H1 (cell line): ENCODE data around the gene SPRYD3. TPM values are rescaled to one million over a fixed set of nuclear protein-coding genes. Genes with fewer than 3 reads are reported as not detected.

Experiments used
- ATF3 ChIP-seq: IDR thresholded peaks from 2 replicates; pipeline ENCODE4 v1.6.1; 2011; ENCODE audit warnings: low read depth, mild to moderate bottlenecking, low read length; ENCODE audit not compliant: insufficient read depth
- EGR1 ChIP-seq: IDR thresholded peaks from 2 replicates; pipeline ENCODE4 v1.6.1; 2011; ENCODE audit warnings: low read depth, low read length, borderline replicate concordance
- EZH2 ChIP-seq: fragments of 200-600 bp; sonication (generic); IDR thresholded peaks from 2 replicates; pipeline ENCODE4 v1.7.1; 2012; ENCODE audit warnings: low read depth, mild to moderate bottlenecking, moderate library complexity, low read length, inconsistent platforms; ENCODE audit not compliant: severe bottlenecking
- HDAC2 ChIP-seq, 2 experiments: fragments of 300-600 bp in 1 of 2; sonication (generic) in 1 of 2; IDR thresholded peaks; 2 replicates each; pipeline ENCODE4 v1.6.1; 2011 to 2012; ENCODE audit warnings: low read depth in 2 of 2, low read length in 2 of 2, mild to moderate bottlenecking in 2 of 2, moderate library complexity in 2 of 2, borderline replicate concordance in 1 of 2, inconsistent platforms in 1 of 2
- HDAC6 ChIP-seq: IDR thresholded peaks from one replicate; pipeline ENCODE4 v1.7.1; 2012; ENCODE audit warnings: low read depth, mild to moderate bottlenecking, inconsistent platforms, low read length, moderate library complexity
- JUN ChIP-seq: IDR thresholded peaks from 2 replicates; pipeline ENCODE4 v1.6.1; 2011; ENCODE audit warnings: low read depth, mild to moderate bottlenecking, improper control_type of control experiment, low read length
- JUND ChIP-seq: IDR thresholded peaks from 2 replicates; pipeline ENCODE4 v1.6.1; 2011; ENCODE audit warnings: mild to moderate bottlenecking, improper control_type of control experiment, low read length
- KDM4A ChIP-seq: IDR thresholded peaks from one replicate; pipeline ENCODE4 v1.7.1; 2012; ENCODE audit warnings: low read depth, mild to moderate bottlenecking, moderate library complexity, low read length, inconsistent platforms; ENCODE audit not compliant: severe bottlenecking
- MAX ChIP-seq: IDR thresholded peaks from 2 replicates; pipeline ENCODE4 v1.6.1; 2012; ENCODE audit warnings: inconsistent platforms
- POLR2A ChIP-seq, 2 experiments: IDR thresholded peaks; 1 replicate in 1 of 2; 2 replicates in 1 of 2; pipeline ENCODE4 v1.6.1; 2011; ENCODE audit warnings: low read depth in 2 of 2, low read length in 2 of 2, mild to moderate bottlenecking in 2 of 2; ENCODE audit errors: control extremely low read depth in 1 of 2
- POLR2AphosphoS5 ChIP-seq: IDR thresholded peaks from 2 replicates; pipeline ENCODE4 v1.6.1; 2011; ENCODE audit warnings: low read depth, low read length
- POU5F1 ChIP-seq: IDR thresholded peaks from 2 replicates; pipeline ENCODE4 v1.6.1; 2011; ENCODE audit warnings: low read depth, mild to moderate bottlenecking, low read length, moderate library complexity
- SAP30 ChIP-seq: fragments of 300-600 bp; sonication (generic); IDR thresholded peaks from 2 replicates; pipeline ENCODE4 v1.7.1; 2012; ENCODE audit warnings: low read length, moderate library complexity, mild to moderate bottlenecking, inconsistent platforms; ENCODE audit not compliant: insufficient read depth, insufficient replicate concordance
- SIX5 ChIP-seq: IDR thresholded peaks from 2 replicates; pipeline ENCODE4 v1.6.1; 2011; ENCODE audit warnings: mild to moderate bottlenecking, low read depth, low read length
- SP4 ChIP-seq: IDR thresholded peaks from 2 replicates; pipeline ENCODE4 v1.6.1; 2012; ENCODE audit warnings: low read length, inconsistent platforms
- SUZ12 ChIP-seq: fragments of 200-600 bp; sonication (generic); IDR thresholded peaks from 2 replicates; pipeline ENCODE4 v1.6.1; 2012; ENCODE audit warnings: mild to moderate bottlenecking, inconsistent platforms, low read length, moderate library complexity, mixed read lengths
- TBP ChIP-seq: IDR thresholded peaks from 2 replicates; pipeline ENCODE4 v1.6.1; 2011; ENCODE audit warnings: low read depth, low read length, improper control_type of control experiment
- TEAD4 ChIP-seq: IDR thresholded peaks from 2 replicates; pipeline ENCODE4 v1.6.1; 2012; ENCODE audit warnings: low read depth, low read length, inconsistent platforms, mixed read lengths
- YY1 ChIP-seq: IDR thresholded peaks from 2 replicates; pipeline ENCODE4 v1.6.1; 2011; ENCODE audit warnings: low read depth, mild to moderate bottlenecking, low read length
- ZNF274 ChIP-seq: IDR thresholded peaks from 2 replicates; pipeline ENCODE4 v1.7.0; 2012; ENCODE audit warnings: low read length, borderline replicate concordance; ENCODE audit errors: extremely low read depth
- polyA plus RNA-seq, 7 experiments: library from polyadenylated mRNA; depleted of rRNA in 3 of 7; stranded (reverse) in 5 of 7; unstranded in 2 of 7; fragments of >200 nt in 5 of 7; fragments of 200-250 nt in 2 of 7; gene quantifications; 1 replicate in 5 of 7; 2 replicates in 1 of 7; 4 replicates in 1 of 7; pipeline versions ENCODE4 v1.2.1 to v1.2.3, GENCODE V29; 2011 to 2013; ENCODE audit warnings: missing spikeins in 2 of 7, mixed read lengths in 2 of 7
- total RNA-seq: library from RNA; stranded (reverse); fragmentation: NEBNext Ultra II Directional; extraction: Animal tissue kit (Norgen Biotek cat#: 25700); gene quantifications from 2 replicates; pipeline ENCODE4 v1.2.1, GENCODE V29; 2021

Gene SPRYD3
- total and polyA plus RNA-seq, 2 of the 8 experiments (the other 6 are each of a cell fraction or from before 2014, with no cell fraction given) = 6.8 to 8.0 TPM

- peak in 1 of 2 experiments; percentile 86; a peak in 2 of 3 replicates for TF ChIP-seq POLR2A (IDR thresholded peaks at IDR 0.05; ENCODE audit: control extremely low read depth in 1 of 2, low read depth in 2 of 2, low read length in 2 of 2)
- TF ChIP-seq SP4 = peak; percentile 23; the same call in 1 of the 2 replicates
- TF ChIP-seq MAX = peak; percentile 87
- no peak for TF ChIP-seq JUND
- peak; percentile 26; the same call in 1 of the 2 replicates for TF ChIP-seq TBP
- no peak for TF ChIP-seq ATF3
- TF ChIP-seq SAP30 = no peak
- TF ChIP-seq HDAC6 = no peak
- TF ChIP-seq JUN = no peak
- TF ChIP-seq YY1 = no peak
- TF ChIP-seq TEAD4 = no peak
- TF ChIP-seq POLR2AphosphoS5 = peak; percentile 66; the same call in 1 of the 2 replicates
- TF ChIP-seq POU5F1 = no peak
- no peak for TF ChIP-seq EGR1
- no peak for TF ChIP-seq SIX5
- no peak for TF ChIP-seq ZNF274
- TF ChIP-seq KDM4A = peak; percentile 84
- no peak for TF ChIP-seq SUZ12
- TF ChIP-seq EZH2 = no peak
- TF ChIP-seq HDAC2 (IDR thresholded peaks at IDR 0.05; ENCODE audit: borderline replicate concordance in 1 of 2, low read depth in 2 of 2, low read length in 2 of 2) = no peak
Measured at GRCh38 chr12:53054112-53054878, 24.9 kb downstream of the SPRYD3 start (continued).
